K562 (cell line): ENCODE data around the gene SMAP2. TPM values are rescaled to one million over a fixed set of nuclear protein-coding genes. Genes with fewer than 3 reads are reported as not detected.

Experiments
- BCL6 ChIP-seq: fragments of 250-450 bp; sonication (Bioruptor Pico); IDR thresholded peaks from 2 replicates; pipeline ENCODE4 v1.4.0; 2020
- CBX5 ChIP-seq: IDR thresholded peaks from 2 replicates; pipeline ENCODE4 v1.6.1; 2014; ENCODE audit warnings: low read depth, borderline replicate concordance
- CSDE1 ChIP-seq, 2 experiments: fragments of 450-650 bp; IDR thresholded peaks; 2 replicates each; pipeline ENCODE4 v1.6.1; 2016; ENCODE audit warnings: mild to moderate bottlenecking in 1 of 2
- EHMT2 ChIP-seq: fragments of 450-650 bp; IDR thresholded peaks from 2 replicates; pipeline ENCODE4 v1.6.1; 2018; ENCODE audit warnings: antibody characterized with exemption
- FOSL1 ChIP-seq: fragments of 200-800 bp; sonication (Bioruptor generic); conservative IDR thresholded peaks from 2 replicates; pipeline ENCODE4 v1.6.1; 2016; ENCODE audit warnings: missing genetic modification characterization, missing compliant biosample characterization
- ILK ChIP-seq: fragments of 450-650 bp; IDR thresholded peaks from 2 replicates; pipeline ENCODE4 v1.6.1; 2016; ENCODE audit warnings: missing genetic modification characterization, low read depth, mild to moderate bottlenecking, missing compliant biosample characterization, moderate library complexity, borderline replicate concordance
- NFE2 ChIP-seq: IDR thresholded peaks from 2 replicates; pipeline ENCODE4 v1.6.1; 2014; ENCODE audit warnings: antibody characterized with exemption, low read depth
- POLR2B ChIP-seq: fragments of 450-650 bp; IDR thresholded peaks from 2 replicates; pipeline ENCODE4 v1.6.1; 2018; ENCODE audit warnings: low read depth; ENCODE audit not compliant: partially characterized antibody
- SRF ChIP-seq, 2 experiments: fragments of 250-450, 450-650 bp in 1 of 2; sonication (Bioruptor Pico) in 1 of 2; sonication (generic) in 1 of 2; formaldehyde crosslinking; IDR thresholded peaks; 2 replicates each; pipeline versions ENCODE4 v1.5.0 to v1.5.1; 2020 to 2022; ENCODE audit warnings: mild to moderate bottlenecking in 1 of 2, missing genetic modification reagents in 1 of 2
- ZNF217 ChIP-seq: sonication (generic); formaldehyde crosslinking; IDR thresholded peaks from 2 replicates; pipeline ENCODE4 v1.8.0; 2022; ENCODE audit warnings: mild to moderate bottlenecking, missing genetic modification reagents
- ZNF253 ChIP-seq: fragments of 250-450 bp; sonication (Bioruptor Pico); conservative IDR thresholded peaks from 2 replicates; pipeline ENCODE4 v1.6.1; 2021; ENCODE audit warnings: mild to moderate bottlenecking
- polyA plus RNA-seq, 8 experiments: library from polyadenylated mRNA; depleted of rRNA in 4 of 8; stranded (reverse) in 5 of 8; unstranded in 3 of 8; fragments of >200 nt; fragmentation: Nextera tagmentation in 2 of 8; fragmentation: Illumina TruSeq in 1 of 8; extraction: Ambion mirVana in 2 of 8; extraction: Trizol in 1 of 8; gene quantifications; 2 replicates each; pipeline versions ENCODE4 v1.2.1 to v1.2.3, GENCODE V29; 2011 to 2014; ENCODE audit warnings: inconsistent platforms in 1 of 8, missing spikeins in 1 of 8
- total RNA-seq, 7 experiments: library from RNA; depleted of rRNA in 6 of 7; stranded (reverse); fragments of >200 nt in 6 of 7; fragmentation: Illumina TruSeq in 2 of 7; extraction: Trizol in 2 of 7; gene quantifications; 2 replicates each; pipeline versions ENCODE4 v1.2.1 to v1.2.3, GENCODE V29; 2011 to 2021; ENCODE audit warnings: low replicate concordance in 1 of 7
- TF ChIP-seq, protein P1 (sequence below): sonication (generic); IDR thresholded peaks from 2 replicates; pipeline ENCODE4 v1.6.1; 2016
- TF ChIP-seq, protein P2 (sequence below): fragments of 450-650 bp; IDR thresholded peaks from 2 replicates; pipeline ENCODE4 v1.6.1; 2017; ENCODE audit warnings: antibody characterized with exemption, mild to moderate bottlenecking
- TF ChIP-seq, protein P3 (sequence below): fragments of 450-650 bp; formaldehyde crosslinking; IDR thresholded peaks from 2 replicates; pipeline ENCODE4 v1.4.0; 2020; ENCODE audit warnings: mild to moderate bottlenecking
- TF ChIP-seq, protein P4 (sequence below): fragments of 250-450 bp; sonication (Bioruptor Pico); IDR thresholded peaks from 2 replicates; pipeline ENCODE4 v1.4.0; 2020

Gene SMAP2
- total and polyA plus RNA-seq, 9 of the 15 experiments (the other 6 are each of a cell fraction or from before 2014, with no cell fraction given): 38.7 to 212 (median 94.1) TPM

DNA sequence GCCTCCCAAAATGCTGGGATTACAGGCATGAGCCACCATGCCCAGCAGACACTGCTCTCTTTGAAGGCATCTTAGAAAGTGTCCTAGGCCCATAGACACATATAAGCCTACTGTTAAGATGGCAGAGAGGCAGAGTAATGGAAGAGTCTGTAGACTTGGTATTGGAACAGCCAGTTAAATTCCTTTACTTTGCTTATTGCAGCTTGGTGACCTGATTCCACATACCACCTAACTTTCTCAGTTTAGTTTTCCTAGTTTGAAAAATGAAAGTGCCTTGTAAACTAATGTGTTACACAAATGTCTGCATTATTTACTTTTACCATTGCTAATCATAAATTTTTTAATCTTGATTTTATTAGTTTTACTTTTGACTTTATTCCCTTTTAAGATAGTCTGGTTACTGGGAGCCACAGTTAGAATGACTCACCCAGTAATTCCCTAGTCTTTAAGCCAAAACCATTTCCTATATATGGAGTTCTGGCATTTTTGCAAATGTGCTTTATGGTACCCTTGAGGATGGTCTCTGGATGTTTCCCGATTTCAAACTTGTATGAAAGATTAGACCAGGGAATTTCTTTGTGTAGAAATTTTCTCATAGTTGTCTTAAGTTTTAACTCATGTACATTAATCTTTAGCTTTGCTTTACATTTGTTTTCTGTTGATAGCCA, 6.4 kb downstream of the SMAP2 start (continued):
- TF ChIP-seq, protein P1, sequence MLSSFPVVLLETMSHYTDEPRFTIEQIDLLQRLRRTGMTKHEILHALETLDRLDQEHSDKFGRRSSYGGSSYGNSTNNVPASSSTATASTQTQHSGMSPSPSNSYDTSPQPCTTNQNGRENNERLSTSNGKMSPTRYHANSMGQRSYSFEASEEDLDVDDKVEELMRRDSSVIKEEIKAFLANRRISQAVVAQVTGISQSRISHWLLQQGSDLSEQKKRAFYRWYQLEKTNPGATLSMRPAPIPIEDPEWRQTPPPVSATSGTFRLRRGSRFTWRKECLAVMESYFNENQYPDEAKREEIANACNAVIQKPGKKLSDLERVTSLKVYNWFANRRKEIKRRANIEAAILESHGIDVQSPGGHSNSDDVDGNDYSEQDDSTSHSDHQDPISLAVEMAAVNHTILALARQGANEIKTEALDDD: peak; percentile 66; the same call in 1 of the 2 replicates
- TF ChIP-seq, protein P2, sequence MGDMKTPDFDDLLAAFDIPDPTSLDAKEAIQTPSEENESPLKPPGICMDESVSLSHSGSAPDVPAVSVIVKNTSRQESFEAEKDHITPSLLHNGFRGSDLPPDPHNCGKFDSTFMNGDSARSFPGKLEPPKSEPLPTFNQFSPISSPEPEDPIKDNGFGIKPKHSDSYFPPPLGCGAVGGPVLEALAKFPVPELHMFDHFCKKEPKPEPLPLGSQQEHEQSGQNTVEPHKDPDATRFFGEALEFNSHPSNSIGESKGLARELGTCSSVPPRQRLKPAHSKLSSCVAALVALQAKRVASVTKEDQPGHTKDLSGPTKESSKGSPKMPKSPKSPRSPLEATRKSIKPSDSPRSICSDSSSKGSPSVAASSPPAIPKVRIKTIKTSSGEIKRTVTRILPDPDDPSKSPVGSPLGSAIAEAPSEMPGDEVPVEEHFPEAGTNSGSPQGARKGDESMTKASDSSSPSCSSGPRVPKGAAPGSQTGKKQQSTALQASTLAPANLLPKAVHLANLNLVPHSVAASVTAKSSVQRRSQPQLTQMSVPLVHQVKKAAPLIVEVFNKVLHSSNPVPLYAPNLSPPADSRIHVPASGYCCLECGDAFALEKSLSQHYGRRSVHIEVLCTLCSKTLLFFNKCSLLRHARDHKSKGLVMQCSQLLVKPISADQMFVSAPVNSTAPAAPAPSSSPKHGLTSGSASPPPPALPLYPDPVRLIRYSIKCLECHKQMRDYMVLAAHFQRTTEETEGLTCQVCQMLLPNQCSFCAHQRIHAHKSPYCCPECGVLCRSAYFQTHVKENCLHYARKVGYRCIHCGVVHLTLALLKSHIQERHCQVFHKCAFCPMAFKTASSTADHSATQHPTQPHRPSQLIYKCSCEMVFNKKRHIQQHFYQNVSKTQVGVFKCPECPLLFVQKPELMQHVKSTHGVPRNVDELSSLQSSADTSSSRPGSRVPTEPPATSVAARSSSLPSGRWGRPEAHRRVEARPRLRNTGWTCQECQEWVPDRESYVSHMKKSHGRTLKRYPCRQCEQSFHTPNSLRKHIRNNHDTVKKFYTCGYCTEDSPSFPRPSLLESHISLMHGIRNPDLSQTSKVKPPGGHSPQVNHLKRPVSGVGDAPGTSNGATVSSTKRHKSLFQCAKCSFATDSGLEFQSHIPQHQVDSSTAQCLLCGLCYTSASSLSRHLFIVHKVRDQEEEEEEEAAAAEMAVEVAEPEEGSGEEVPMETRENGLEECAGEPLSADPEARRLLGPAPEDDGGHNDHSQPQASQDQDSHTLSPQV: 0 out of 2 replicates have a peak, but pooled peaks have one; percentile 45
- TF ChIP-seq, protein P3, sequence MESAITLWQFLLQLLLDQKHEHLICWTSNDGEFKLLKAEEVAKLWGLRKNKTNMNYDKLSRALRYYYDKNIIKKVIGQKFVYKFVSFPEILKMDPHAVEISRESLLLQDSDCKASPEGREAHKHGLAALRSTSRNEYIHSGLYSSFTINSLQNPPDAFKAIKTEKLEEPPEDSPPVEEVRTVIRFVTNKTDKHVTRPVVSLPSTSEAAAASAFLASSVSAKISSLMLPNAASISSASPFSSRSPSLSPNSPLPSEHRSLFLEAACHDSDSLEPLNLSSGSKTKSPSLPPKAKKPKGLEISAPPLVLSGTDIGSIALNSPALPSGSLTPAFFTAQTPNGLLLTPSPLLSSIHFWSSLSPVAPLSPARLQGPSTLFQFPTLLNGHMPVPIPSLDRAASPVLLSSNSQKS (CRISPR knock-in tag): no peak
- TF ChIP-seq EHMT2: peak; percentile 20; the same call in 1 of the 2 replicates
- TF ChIP-seq, protein P4, sequence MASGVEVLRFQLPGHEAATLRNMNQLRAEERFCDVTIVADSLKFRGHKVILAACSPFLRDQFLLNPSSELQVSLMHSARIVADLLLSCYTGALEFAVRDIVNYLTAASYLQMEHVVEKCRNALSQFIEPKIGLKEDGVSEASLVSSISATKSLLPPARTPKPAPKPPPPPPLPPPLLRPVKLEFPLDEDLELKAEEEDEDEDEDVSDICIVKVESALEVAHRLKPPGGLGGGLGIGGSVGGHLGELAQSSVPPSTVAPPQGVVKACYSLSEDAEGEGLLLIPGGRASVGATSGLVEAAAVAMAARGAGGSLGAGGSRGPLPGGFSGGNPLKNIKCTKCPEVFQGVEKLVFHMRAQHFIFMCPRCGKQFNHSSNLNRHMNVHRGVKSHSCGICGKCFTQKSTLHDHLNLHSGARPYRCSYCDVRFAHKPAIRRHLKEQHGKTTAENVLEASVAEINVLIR: no peak
- no peak for TF ChIP-seq BCL6 (CRISPR knock-in tag)
- TF ChIP-seq CBX5: no peak
- no peak for TF ChIP-seq ZNF217 (CRISPR knock-in tag)
- no peak for TF ChIP-seq NFE2
- no peak for TF ChIP-seq ILK (tag)
- TF ChIP-seq FOSL1 (tag): peak; percentile 80
- TF ChIP-seq ZNF253 (CRISPR knock-in tag): no peak
- TF ChIP-seq POLR2B: no peak
- no peak for TF ChIP-seq CSDE1 (IDR thresholded peaks at IDR 0.05)
- TF ChIP-seq SRF (CRISPR knock-in tag; IDR thresholded peaks at IDR 0.05): peak in 1 of 2 experiments; percentile 87; a peak in 2 of 4 replicates
